Smooth muscle cell (in vitro differentiated cells): ENCODE data around the gene ADAM33. TPM values are rescaled to one million over a fixed set of nuclear protein-coding genes. Genes with fewer than 3 reads are reported as not detected.

Experiments used
- DNase-seq: peaks from one replicate; lab custom pipeline; 2025; ENCODE audit not compliant: unreplicated experiment; lab: John Stamatoyannopoulos, UW
- H2AFZ ChIP-seq: fragments of 200-600 bp; sonication (generic); 2 replicates; pipeline ENCODE4 v1.6.0; 2016; ENCODE audit warnings: antibody characterized with exemption, low read depth, mild to moderate bottlenecking
- H3F3A ChIP-seq: fragments of 200-600 bp; sonication (generic); 2 replicates; pipeline ENCODE4 v1.6.0; 2017; ENCODE audit warnings: antibody characterized with exemption, low read depth
- H3K27ac ChIP-seq: fragments of 200-600 bp; sonication (generic); 2 replicates; pipeline ENCODE4 v1.5.1; 2016; ENCODE audit warnings: low read depth, mild to moderate bottlenecking
- H3K27me3 ChIP-seq: fragments of 200-600 bp; sonication (generic); 2 replicates; pipeline ENCODE4 v1.6.1; 2016; ENCODE audit warnings: low read depth, mild to moderate bottlenecking
- H3K36me3 ChIP-seq: fragments of 200-600 bp; sonication (generic); 2 replicates; pipeline ENCODE4 v1.5.1; 2016; ENCODE audit warnings: low read depth
- H3K4me1 ChIP-seq: fragments of 200-600 bp; sonication (generic); 2 replicates; pipeline ENCODE4 v1.5.1; 2016; ENCODE audit warnings: low read depth
- H3K4me2 ChIP-seq: fragments of 200-600 bp; sonication (generic); 2 replicates; pipeline ENCODE4 v1.6.0; 2016; ENCODE audit warnings: mild to moderate bottlenecking
- H3K4me3 ChIP-seq: fragments of 200-600 bp; sonication (generic); 2 replicates; pipeline ENCODE4 v1.5.1; 2016; ENCODE audit warnings: mild to moderate bottlenecking
- H3K79me2 ChIP-seq: fragments of 200-600 bp; sonication (generic); 2 replicates; pipeline ENCODE4 v1.6.0; 2016; ENCODE audit warnings: low read depth, mild to moderate bottlenecking
- H3K9ac ChIP-seq: fragments of 200-600 bp; sonication (generic); 2 replicates; pipeline ENCODE4 v1.6.0; 2016; ENCODE audit warnings: low read depth
- H3K9me3 ChIP-seq: fragments of 200-600 bp; sonication (generic); replicated peaks from 2 replicates; pipeline ENCODE4 v1.5.1; 2016; ENCODE audit warnings: low read depth
- H4K20me1 ChIP-seq: fragments of 200-600 bp; sonication (generic); 2 replicates; pipeline ENCODE4 v1.6.0; 2016; ENCODE audit warnings: low read depth
- CTCF ChIP-seq: fragments of 200-600 bp; sonication (generic); IDR thresholded peaks from 2 replicates; pipeline ENCODE4 v1.5.1; 2017; ENCODE audit warnings: borderline replicate concordance, mild to moderate bottlenecking, antibody characterized with exemption; ENCODE audit not compliant: insufficient read depth, poor library complexity, severe bottlenecking
- WGBS: methylation state at CpG from one replicate; pipeline ENCODE4 v1.1.7; 2016; ENCODE audit warnings: low lambda C conversion rate; 5-methylcytosine and 5-hydroxymethylcytosine counted together
- polyA plus RNA-seq: library from polyadenylated mRNA; unstranded; fragments of >200 nt; fragmentation: Nextera tagmentation; extraction: Ambion mirVana; gene quantifications from 2 replicates; pipeline ENCODE4 v1.2.1, GENCODE V29; 2016
- total RNA-seq: library from RNA; depleted of rRNA; stranded (reverse); fragments of >200 nt; gene quantifications from 2 replicates; pipeline ENCODE4 v1.2.3, GENCODE V29; 2014

The ADAM33 gene
- total and polyA plus RNA-seq, 2 experiments from 2014 or later: 5.1 to 7.4 TPM

GRCh38 chr20:3678856-3679720 is 2.7 kb downstream of the ADAM33 start:
- Histone ChIP-seq H3K4me1 (peaks cover 8% of the 10 kb centered on the region), H2AFZ (no peak overlapping the region), H3K9me3 (no peaks in the 10 kb centered on the region), H3K4me2 (no peak overlapping the region), H4K20me1 (no peaks in the 10 kb centered on the region), H3K27ac (no peak overlapping the region), H3K4me3 (no peak overlapping the region), H3F3A (no peaks in the 10 kb centered on the region), H3K9ac (no peak overlapping the region), H3K36me3 (no peaks in the 10 kb centered on the region), H3K79me2 (no peaks in the 10 kb centered on the region), H3K27me3 (peaks cover 4% of the 10 kb centered on the region)
- DNase-seq: no peak
- 91% methylated on average over 14 of the region's 14 CpGs for WGBS
- no peak for TF ChIP-seq CTCF

GRCh38 chr20:3678198-3678597 is 3.6 kb downstream of the ADAM33 start:
- Histone ChIP-seq H3F3A (no peaks in the 10 kb centered on the region), H3K4me3 (no peak overlapping the region), H3K27me3 (peaks cover 4% of the 10 kb centered on the region), H2AFZ (no peak overlapping the region), H3K9ac (no peak overlapping the region), H3K9me3 (no peaks in the 10 kb centered on the region), H4K20me1 (no peaks in the 10 kb centered on the region), H3K4me2 (no peak overlapping the region), H3K79me2 (no peaks in the 10 kb centered on the region), H3K36me3 (no peaks in the 10 kb centered on the region), H3K27ac (no peak overlapping the region), H3K4me1 (peaks cover 8% of the 10 kb centered on the region)
- no peak for DNase-seq
- 91% methylated on average over 2 of the region's 2 CpGs for WGBS
- TF ChIP-seq CTCF: no peak

GRCh38 chr20:3677733-3678132 is 4.1 kb downstream of the ADAM33 start:
- Histone ChIP-seq H4K20me1 (no peaks in the 10 kb centered on the region), H3K36me3 (no peaks in the 10 kb centered on the region), H3F3A (no peaks in the 10 kb centered on the region), H3K4me3 (no peak overlapping the region), H2AFZ (no peak overlapping the region), H3K9me3 (no peaks in the 10 kb centered on the region), H3K27ac (no peak overlapping the region), H3K4me2 (no peak overlapping the region), H3K4me1 (peaks cover 8% of the 10 kb centered on the region), H3K27me3 (peaks cover 9% of the 10 kb centered on the region), H3K79me2 (no peaks in the 10 kb centered on the region), H3K9ac (no peak overlapping the region)
- no peak for TF ChIP-seq CTCF
- no peak for DNase-seq
- 79% methylated on average over 4 of the region's 8 CpGs for WGBS
